Neural crest cell (in vitro differentiated cells): ENCODE results near the gene CPLX1. TPM values are rescaled to one million over a fixed set of nuclear protein-coding genes. Genes with fewer than 3 reads are reported as not detected.
A peak's percentile ranks its signal among the peaks of the same experiment; 100 is the strongest.
"Not testable (repeated sequence)": the region's sequence is repeated elsewhere in the genome, so short reads cannot be mapped to it uniquely, and the experiment has no call there.

Experiments
- DNase-seq: peaks from one replicate; pipeline ENCODE4 v3.0.0; 2021; ENCODE audit warnings: low read depth, mixed read lengths, low spot score
- H3K27ac Mint-ChIP-seq: one replicate; pipeline ENCODE4 v1.8.0; 2021; ENCODE audit warnings: mild to moderate bottlenecking, mixed read lengths; ENCODE audit not compliant: unreplicated experiment
- H3K27me3 Mint-ChIP-seq: 2 replicates; pipeline ENCODE4 v1.8.0; 2021; ENCODE audit warnings: low read depth, mild to moderate bottlenecking, mixed read lengths
- H3K36me3 Mint-ChIP-seq: 2 replicates; pipeline ENCODE4 v1.8.0; 2021; ENCODE audit warnings: low read depth, mild to moderate bottlenecking, mixed read lengths
- H3K4me1 Mint-ChIP-seq: 2 replicates; pipeline ENCODE4 v1.8.0; 2021; ENCODE audit warnings: mixed read lengths
- H3K4me3 Mint-ChIP-seq: one replicate; pipeline ENCODE4 v1.8.0; 2021; ENCODE audit warnings: mild to moderate bottlenecking, mixed read lengths
- H3K9me3 Mint-ChIP-seq: 2 replicates; pipeline ENCODE4 v1.8.0; 2021; ENCODE audit warnings: mixed read lengths
- CTCF ChIP-seq: fragments of 200-600 bp; sonication (generic); conservative IDR thresholded peaks from 2 replicates; pipeline ENCODE4 v1.5.0; 2021; ENCODE audit warnings: antibody characterized with exemption, mild to moderate bottlenecking
- total RNA-seq: library from RNA; stranded (reverse); gene quantifications from 2 replicates; pipeline ENCODE4 v1.2.1, GENCODE V29; 2021

The CPLX1 gene
- total RNA-seq, 1 donor from 2014 or later, result 2.0 TPM

- peak overlapping the region; percentile 70 for H3K4me3 Mint-ChIP-seq
- H3K27ac Mint-ChIP-seq, result peak overlapping the region; percentile 64
- DNase-seq, result no peak
- peaks cover 7% of the 10 kb centered on the region for H3K9me3 Mint-ChIP-seq
- peaks cover 8% of the 10 kb centered on the region for H3K27me3 Mint-ChIP-seq
- peaks cover 51% of the 10 kb centered on the region for H3K4me1 Mint-ChIP-seq
- no peak for TF ChIP-seq CTCF
- peaks cover 50% of the 10 kb centered on the region for H3K36me3 Mint-ChIP-seq
Observed at GRCh38 chr4:776743-777441, 49.0 kb downstream of the CPLX1 start.

GRCh38 chr4:775485-775884 lies 50.4 kb downstream of the CPLX1 start:
- not testable (repeated sequence) for H3K27ac Mint-ChIP-seq, H3K27me3 Mint-ChIP-seq, H3K9me3 Mint-ChIP-seq, DNase-seq, H3K4me3 Mint-ChIP-seq
- H3K4me1 Mint-ChIP-seq, result peaks cover 50% of the 10 kb centered on the region
- peaks cover 50% of the 10 kb centered on the region for H3K36me3 Mint-ChIP-seq

GRCh38 chr4:774419-775092 lies 51.4 kb downstream of the CPLX1 start:
- H3K4me1 Mint-ChIP-seq, result peaks cover 50% of the 10 kb centered on the region
- H3K27ac Mint-ChIP-seq, H3K27me3 Mint-ChIP-seq, DNase-seq, H3K9me3 Mint-ChIP-seq: not testable (repeated sequence)
- peak overlapping the region; percentile 56 for H3K4me3 Mint-ChIP-seq
- H3K36me3 Mint-ChIP-seq, result peaks cover 48% of the 10 kb centered on the region

- no peak for DNase-seq
- Mint-ChIP-seq H3K9me3 (peaks cover 7% of the 10 kb centered on the region), H3K4me3 (no peak overlapping the region), H3K27ac (no peak overlapping the region), H3K27me3 (peaks cover 8% of the 10 kb centered on the region), H3K36me3 (peaks cover 50% of the 10 kb centered on the region), H3K4me1 (peaks cover 50% of the 10 kb centered on the region)
- TF ChIP-seq CTCF, result no peak
Observed at GRCh38 chr4:773214-773613, 52.7 kb downstream of the CPLX1 start.

GRCh38 chr4:772776-773175 lies 53.2 kb downstream of the CPLX1 start:
- Mint-ChIP-seq H3K4me3 (peak overlapping the region; percentile 59), H3K27me3 (peaks cover 8% of the 10 kb centered on the region), H3K4me1 (peaks cover 49% of the 10 kb centered on the region), H3K9me3 (peaks cover 7% of the 10 kb centered on the region), H3K27ac (no peak overlapping the region), H3K36me3 (peaks cover 47% of the 10 kb centered on the region)
- no peak for TF ChIP-seq CTCF
- DNase-seq, result no peak

- Mint-ChIP-seq H3K4me3 (peak overlapping the region; percentile 61), H3K36me3 (peaks cover 48% of the 10 kb centered on the region), H3K9me3 (peaks cover 3% of the 10 kb centered on the region), H3K27me3 (peaks cover 8% of the 10 kb centered on the region), H3K27ac (no peak overlapping the region), H3K4me1 (peaks cover 49% of the 10 kb centered on the region)
- DNase-seq, result no peak
- no peak for TF ChIP-seq CTCF
Observed at GRCh38 chr4:772118-772517, 53.8 kb downstream of the CPLX1 start.
